ENCODE data around the gene ARFRP1.
A peak's percentile ranks its signal among the peaks of the same experiment; 100 is the strongest.
"Not testable (repeated sequence)": the region's sequence is repeated elsewhere in the genome, so short reads cannot be mapped to it uniquely, and the experiment has no call there.

The ARFRP1 gene

DNA sequence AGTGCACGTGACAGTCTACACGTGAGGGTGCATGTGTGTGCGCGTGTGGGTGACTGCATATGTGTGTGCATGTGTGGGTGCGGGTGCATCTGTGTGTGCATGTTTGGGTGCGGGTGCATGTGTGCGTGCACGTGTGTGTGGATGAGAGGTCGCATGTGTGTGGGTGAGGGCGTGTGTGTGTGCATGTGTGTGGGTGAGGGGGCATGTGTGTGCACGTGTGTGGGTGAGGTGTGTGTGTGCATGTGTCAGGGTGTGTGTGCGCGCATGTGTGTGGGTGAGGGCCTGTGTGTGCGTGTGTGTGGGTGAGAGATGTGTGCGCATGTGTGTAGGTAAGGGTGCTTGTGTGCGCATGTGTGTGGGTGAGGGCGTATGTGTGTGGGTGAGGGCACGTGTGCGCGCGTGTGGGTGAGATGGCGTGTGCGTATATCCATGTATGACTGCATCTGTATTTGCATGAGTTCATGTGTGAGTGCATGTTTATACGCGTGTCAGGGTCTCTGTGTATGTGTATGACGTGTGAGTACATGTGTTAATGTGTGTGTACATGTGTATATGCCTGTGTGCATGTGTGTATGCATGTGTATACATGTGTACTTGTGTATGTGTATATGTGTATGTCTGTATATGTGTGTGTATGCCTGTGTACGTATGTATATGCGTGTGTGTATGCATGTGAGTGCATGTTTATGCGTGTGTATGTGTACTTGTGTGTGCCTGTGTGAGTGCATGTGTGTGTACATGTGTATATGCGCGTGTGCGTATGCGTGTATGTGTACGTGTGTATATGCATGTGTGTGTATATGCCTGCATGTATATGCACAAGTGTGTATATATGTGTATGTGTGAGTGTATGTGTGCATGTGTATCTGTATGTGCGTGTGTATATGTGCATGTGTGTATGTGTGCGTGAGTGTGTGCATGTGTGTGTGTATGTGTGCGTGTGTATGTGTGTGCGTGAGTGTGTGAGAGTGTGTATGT, 24.6 kb upstream of the ARFRP1 start:
- no peak for DNase-seq (ENCODE audit: low read depth)

DNA sequence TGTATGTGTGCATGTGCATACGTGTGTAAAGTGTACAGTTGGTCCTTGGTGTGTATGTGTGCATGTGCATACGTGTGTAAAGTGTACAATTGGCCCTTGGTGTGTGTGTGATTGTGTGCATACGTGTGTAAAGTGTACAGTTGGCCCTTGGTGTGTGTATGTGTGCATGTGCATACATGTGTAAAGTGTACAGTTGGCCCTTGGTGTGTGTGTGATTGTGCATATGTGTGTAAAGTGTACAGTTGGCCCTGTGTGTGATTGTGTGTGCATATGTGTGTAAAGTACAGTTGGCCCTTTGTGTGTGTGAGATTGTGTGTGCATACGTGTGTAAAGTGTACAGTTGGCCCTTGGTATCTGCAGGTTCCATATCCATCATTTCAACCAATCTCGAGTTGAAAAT, 23.6 kb upstream of the ARFRP1 start:
- no peak for DNase-seq (ENCODE audit: low read depth)

DNA sequence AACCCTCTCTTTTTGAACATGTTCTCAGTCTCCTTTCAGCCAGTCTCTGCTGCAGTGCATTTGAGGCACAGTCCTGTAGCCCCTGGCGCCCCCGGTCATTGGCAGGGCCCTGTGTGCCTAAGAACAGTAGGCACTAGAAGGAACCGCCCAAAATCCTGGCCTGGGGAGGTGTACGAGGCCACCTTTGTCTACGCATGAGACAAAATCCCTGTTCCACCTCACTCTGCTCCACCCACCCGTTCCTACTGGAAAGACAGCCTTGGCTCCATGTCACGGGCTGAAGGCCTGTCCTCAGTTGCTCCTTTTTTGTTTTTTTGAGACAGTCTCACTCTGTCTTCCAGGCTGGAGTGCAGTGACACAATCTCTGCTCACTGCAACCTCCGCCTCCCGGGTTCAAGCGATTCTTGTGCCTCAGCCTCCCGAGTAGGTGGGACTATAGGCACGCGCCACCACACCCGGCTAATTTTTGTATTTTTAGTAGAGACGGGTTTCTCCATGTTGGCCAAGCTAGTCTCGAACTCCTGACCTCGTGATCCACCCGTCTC, 22.5 kb upstream of the ARFRP1 start:
- DNase-seq (ENCODE audit: low read depth), result not testable (repeated sequence)

DNA sequence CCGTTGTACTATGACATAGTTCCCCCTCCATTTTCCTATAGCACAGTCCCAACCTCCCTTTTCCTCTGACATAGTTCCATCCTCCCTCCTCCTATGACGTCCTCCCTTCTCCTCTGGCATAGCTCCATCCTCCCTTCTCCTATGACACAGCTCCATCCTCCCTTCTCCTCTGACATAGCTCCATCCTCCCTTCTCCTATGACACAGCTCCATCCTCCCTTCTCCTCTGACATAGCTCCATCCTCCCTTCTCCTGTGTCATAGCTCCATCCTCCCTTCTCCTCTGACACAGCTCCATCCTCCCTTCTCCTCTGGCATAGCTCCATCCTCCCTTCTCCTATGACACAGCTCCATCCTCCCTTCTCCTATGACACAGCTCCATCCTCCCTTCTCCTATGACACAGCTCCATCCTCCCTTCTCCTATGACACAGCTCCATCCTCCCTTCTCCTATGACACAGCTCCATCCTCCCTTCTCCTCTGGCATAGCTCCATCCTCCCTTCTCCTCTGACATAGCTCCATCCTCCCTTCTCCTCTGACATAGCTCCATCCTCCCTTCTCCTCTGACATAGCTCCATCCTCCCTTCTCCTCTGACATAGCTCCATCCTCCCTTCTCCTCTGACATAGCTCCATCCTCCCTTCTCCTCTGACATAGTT, 15.3 kb upstream of the ARFRP1 start:
- peak; percentile 56 for DNase-seq (ENCODE audit: low read depth)

DNA sequence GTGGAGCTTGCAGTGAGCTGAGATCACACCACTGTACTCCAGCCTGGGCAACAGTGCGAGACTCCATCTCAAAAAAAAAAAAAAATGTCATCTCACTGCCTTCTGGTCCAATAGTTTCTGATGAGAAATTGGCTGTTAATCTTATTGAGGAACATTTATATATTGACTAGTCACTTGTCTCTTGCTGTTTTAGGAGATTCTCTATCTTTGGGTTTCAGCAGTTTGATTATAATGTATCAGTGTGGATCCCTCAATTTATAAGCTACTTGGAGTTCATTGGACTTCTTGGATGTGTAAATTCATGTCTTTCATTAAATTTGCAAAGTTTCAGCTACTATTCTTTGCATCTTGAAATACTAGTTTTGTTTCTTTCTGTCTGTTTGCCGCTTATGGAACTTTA, 11.2 kb upstream of the ARFRP1 start:
- DNase-seq (ENCODE audit: low read depth), result no peak

DNA sequence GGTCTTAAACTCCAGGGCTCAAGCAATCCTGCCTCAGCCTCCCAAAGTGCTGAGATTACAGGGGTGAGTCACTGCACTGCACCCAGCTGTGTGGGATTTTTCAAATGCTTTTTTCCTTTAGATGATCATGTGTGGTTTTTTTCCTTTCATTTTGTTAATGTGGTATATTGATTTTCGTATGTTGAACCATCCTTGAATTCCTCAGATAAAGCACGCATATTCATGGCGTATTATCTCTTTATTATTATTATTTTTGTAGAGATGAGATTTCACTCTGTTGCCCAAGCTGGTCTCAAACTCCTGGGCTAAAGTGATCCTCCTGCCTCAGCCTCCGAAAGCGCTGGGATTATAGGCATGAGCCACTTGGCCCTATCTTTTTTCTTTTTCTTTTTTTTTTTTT, 7.1 kb upstream of the ARFRP1 start:
- no peak for DNase-seq (ENCODE audit: low read depth)

DNA sequence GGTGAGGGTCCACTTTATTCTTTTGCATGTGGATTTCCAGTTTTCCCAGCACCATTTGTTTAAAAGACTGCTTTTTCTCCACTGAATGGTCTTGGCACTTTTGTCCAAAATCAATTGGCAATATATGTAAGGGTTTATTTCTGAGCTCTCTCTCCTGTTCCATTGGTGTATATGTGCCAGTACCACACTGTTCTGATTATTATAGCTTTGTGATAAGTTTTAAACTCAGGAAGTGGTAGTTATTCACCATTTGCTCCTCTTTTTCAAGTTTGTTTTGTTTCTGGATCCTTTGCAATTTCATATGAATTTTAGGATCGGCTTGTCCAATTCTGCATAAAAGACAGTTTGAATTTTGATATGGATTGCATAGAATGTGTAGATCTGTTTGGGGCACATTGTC, 4.4 kb upstream of the ARFRP1 start:
- DNase-seq (ENCODE audit: low read depth), result no peak

DNA sequence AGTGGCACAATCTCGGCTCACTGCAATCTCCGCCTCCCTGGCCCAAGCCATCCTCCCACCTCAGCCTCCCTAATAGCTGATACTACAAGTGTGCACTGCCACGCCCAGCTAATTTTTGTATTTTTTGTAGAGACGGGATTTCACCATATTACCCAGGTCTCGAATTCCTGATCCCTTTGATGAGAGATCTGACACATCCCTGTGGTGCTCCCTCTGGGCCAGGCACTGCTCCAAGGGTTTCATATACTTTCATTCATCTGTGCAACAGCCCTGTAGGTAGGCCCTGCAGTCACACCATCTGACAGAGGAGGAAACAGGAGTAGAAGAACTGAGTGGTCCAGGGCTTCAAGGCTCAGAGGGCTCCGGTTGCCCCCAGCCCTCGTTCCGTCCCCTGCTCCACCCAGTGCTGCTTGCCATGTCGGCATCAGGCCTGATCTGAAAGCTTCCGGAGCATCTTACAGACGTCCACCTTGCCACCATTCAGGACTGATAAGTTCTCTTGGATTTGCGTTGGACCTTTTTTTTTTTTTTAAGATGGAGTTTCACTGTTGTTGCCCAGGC, 3.4 kb upstream of the ARFRP1 start:
- no peak for DNase-seq (ENCODE audit: low read depth)

DNA sequence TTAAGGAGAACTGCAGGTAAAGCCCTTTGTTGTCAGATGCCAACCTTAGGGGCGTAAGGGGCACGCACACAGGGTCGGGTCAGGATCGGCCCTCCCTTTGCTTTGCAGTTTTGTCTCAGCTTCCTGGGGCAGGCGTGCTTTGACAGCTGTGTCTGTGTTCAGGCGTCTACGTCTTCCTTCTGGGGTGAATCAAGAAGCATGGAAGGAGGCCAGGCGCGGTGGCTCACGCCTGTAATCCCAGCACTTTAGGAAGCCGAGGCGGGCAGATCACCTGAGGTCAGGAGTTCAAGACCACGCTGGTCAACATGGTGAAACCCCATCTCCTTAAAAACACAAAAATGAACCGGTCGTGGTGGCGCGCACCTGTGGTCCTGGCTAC, 1.4 kb upstream of the ARFRP1 start:
- DNase-seq (ENCODE audit: low read depth), result no peak

DNA sequence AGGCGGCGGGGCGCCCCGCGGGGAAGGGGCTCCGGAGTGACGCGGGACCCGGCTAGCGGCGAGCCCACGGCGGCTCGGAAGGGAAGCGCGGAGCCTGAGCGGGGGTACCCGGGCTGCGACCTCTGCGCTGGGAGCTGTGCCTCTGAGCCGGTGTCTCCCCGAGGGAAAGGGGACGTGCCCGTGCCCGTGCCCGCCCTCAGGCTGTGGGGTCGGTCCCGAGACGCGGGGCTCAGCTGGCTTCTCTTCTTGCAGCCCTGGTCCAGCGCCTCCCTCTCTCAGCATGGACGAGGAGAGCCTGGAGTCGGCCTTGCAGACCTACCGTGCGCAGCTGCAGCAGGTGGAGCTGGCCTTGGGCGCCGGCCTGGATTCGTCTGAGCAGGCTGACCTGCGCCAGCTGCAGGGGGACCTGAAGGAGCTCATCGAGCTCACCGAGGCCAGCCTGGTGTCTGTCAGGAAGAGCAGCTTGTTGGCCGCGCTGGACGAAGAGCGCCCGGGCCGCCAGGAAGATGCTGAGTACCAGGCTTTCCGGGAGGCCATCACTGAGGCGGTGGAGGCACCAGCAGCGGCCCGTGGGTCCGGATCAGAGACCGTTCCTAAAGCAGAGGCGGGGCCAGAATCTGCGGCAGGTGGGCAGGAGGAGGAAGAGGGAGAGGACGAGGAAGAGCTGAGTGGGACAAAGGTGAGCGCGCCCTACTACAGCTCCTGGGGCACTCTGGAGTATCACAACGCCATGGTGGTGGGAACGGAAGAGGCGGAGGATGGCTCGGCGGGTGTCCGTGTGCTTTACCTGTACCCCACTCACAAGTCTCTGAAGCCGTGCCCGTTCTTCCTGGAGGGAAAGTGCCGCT, 749 bp upstream of the ARFRP1 start:
- DNase-seq (ENCODE audit: low read depth), result no peak

DNA sequence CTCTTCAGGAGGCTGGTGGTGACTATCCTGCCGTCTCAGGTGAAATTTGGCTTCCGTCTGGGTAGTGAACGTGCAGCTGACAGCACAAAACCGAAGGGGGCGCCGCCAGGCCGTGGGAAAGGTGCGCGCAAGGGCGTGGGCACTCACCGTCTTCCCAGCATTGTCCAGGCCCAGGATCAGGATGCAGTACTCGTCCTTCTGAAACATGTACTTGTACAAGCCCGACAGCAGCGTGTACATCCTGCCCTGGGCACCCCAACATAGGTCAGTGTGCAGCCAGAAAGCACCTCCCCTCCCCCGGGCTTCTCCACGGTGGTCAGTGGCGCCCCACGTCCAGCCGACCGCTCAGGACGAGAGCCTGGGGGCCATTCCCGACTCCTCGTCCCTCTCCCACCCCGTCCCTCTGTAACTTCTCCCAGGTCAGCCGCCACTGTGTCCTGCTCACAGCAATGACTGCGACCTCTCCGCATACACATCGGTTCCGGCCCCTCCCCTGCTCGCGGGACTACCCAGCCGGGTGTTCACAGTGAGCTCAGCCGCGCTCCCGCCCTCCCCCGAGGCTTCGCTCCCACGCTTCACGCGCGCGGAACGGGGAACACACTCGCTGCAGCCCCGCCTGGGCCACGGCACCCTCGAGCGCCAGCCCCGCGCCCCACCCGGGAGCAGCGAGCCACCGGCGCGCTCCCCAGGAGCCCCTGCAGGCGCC, 771 bp downstream of the ARFRP1 start:
- DNase-seq (ENCODE audit: low read depth), result peak; percentile 51

DNA sequence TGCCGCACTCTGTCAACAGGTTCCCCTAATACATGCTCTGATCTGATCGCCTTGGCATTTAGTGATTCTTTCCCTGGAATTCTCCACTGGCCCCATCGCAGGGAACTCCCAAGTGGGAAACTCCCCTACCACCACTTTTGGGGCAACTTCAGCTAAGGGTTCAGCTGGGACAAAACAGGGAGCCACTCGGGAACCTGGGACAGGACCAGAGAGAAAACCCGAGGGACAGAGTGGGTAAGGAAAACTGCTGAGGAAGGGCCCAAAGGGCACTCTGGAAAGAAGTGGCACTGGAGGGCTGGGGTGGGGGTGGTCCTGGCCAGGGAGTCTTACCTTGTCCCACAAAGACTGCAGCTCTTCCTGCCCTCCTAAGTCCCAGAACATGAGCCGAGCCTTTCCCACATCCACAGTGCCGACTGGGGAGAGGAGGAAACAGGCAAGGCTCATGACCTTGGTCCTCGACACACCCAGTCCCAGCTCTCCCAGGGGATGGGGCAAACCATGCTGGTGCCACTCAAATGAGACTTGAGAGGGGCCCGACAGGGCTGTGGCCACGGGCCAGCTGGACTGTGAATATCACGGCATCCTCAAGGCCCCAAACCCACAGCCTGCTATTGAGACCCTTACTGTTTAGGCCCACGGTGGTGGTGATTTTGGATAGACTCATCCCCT, 1.6 kb downstream of the ARFRP1 start:
- no peak for DNase-seq (ENCODE audit: low read depth)

DNA sequence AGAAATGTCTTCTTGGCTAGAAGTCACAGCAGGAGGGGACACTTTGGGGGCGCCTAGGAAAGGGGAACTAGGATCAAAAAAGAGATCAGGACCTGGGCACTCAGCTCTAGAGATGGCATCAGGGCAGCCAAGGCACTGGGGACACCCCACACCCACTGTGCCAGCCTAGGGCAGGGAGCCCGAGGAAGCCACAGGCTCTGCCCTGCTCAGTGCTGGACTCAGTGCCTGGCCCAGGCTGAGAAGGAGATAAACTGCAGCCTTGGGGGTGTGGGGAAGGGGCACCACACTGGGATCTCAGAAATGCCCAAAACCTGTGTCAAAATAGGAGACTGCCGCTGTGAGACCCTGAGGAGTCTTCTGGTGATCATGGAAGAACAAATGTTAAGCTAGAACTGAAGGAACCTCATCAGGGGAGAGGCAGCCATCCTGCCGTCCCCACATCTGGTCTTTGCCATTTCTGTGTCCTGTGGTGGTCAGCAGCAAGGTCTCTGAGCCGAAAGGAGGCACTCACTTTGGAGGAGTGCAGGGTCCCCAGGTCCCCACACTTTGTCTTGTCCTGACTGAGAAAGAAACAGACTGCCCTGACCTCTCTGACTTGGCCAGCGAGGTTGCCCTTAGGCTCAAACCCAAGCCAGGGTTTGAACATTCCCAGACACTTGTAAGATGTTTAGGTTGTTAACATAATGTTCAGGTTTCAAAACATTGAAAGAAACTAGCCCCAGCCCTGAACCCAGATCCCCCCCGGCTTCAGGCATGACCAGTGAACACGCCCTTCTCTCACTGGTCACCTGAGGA, 2.3 kb downstream of the ARFRP1 start:
- DNase-seq (ENCODE audit: low read depth), result no peak

DNA sequence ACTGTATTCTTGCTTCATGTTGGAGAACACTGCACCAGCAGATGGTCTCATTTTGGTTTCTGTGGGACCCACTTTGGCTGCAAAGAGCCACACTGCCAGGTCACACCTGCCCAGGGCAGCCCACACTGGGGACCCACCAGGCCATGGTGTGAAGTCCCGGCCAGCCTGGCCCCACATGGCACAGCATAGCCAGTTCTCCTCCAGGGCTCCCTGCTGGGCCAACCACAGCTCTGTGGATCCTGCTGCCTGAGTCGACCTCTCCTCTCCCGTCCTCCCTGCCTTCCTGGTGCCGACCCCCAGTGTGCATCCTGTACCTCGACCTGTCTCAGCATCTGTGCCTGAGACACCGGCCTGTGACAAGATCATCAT, 3.0 kb downstream of the ARFRP1 start:
- no peak for DNase-seq (ENCODE audit: low read depth)

DNA sequence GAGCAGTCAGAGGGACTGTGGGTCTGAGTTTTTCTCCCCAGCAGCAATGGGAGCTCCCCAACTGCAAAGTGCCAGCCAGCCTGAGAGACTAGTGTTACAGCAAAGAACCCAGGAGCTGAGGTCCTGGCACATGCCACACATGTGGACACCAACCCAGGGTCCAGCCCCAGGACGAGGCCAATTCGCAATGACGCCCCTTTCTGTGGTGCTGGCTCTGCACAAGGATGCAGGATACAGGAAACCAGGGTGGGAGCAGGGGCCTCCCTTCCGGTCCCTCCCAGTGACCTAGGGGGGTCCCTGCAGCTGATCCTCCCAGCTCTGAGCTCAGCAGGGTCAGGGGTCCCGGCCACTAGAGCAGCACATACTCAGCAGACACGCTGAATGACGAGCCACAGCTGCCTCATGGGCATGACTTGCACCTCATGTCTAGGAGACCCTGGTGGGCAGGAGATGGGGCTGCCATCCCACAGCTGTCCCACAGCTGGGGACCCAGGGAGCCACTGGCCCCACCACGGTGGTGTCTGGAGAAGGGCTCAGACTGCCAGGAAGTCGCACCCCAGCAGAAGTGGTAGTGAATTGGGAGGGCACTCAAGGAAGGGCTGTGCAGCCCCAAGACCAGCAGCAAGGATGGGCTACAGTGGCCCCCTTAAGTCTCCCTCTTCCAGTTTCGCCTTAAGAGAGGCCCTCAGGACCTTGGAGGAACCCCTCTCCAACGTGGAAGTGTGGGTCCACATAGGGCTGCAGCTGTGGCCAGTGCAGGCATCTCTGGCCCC, 3.6 kb downstream of the ARFRP1 start:
- DNase-seq (ENCODE audit: low read depth), result no peak

DNA sequence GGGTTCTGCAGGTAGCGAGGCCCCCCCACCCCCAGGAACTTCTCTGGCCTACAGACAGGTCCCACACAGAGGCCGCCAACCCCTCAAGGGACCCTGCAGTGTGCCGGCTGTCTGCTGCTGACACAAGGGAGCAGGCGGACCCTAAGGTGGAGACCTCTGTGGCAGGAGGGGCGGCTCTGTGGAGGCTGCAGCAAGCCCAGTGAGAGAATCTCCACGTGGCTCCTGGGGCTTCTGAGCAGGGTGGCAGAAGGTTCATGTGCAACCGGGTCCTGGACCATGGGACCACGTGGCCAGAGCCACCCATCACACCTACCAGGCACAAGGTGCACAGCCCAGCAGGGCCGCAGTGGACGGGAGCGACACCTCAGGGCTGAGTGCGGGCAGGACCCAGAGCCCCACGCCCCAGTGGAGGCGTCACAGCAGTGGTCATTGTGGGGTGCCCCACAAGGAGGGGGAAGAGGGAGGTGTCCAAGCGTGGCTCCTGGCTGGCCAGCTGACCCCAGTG, 4.3 kb downstream of the ARFRP1 start:
- DNase-seq (ENCODE audit: low read depth), result no peak

DNA sequence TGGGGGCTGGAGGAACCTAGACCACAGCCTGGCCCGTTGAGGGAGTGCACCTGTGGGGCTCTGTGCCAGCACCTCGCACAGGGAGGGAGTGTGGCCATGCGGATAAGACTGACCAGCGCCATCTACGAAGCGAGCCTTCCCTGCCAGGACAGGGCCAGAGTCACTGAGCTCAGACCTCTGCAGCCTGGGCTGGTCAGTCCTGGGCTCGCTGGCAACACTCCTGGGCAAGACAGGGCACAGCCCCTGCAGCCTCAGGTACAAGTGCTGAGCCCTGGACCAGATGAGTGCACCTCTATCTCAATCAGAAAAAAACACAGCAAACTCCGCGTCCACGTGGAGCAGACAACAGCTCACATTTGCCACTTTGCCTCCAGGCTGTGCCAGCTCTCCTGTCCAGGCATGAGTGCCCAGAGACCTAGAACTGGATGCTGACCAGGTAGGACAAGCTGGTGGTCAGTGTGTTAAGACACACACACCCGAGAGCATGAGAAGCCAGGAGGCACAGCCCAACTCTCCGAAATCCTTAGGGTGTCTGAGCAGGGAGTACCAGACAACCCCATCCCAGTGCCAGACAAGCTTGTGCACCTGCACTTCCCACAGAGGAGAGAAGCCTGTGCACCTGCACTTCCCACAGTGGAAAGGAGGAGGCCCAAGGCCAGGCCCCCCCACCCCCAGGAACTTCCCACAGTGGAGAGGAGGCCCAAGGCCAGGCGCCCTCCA, 4.9 kb downstream of the ARFRP1 start:
- DNase-seq (ENCODE audit: low read depth), result no peak

DNA sequence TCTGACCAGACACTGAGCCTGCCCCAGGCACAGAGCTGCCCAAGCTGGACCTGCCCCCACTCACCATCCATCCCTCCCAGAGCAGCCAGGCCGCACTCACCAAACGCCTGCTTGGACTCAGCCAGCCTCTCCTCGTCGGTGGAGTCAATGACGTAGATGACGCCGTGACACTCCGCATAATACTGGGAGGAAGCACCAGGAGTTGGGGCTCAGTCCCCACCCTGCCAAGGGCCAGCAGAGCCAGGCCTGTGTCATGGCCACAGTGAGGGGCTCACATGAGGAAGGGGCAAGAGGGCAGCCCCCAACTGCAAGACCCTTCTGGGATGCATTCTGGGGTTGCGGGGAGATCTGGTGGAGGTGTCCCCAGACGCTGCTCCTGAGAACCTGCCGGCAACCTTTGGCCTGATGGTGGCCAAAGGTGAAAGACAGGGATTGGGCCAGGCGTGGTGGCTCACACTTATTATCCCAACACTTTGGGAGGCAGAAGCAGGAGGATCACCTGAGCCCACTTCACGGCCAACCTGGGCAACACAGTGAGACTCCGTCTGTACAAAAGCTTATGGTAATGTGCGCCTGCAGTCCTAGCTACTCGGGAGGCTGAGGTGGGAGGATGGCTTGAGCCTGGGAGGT, 5.6 kb downstream of the ARFRP1 start:
- DNase-seq (ENCODE audit: low read depth), result no peak
